ENCODE results near the gene TMEM119. TPM values are rescaled to one million over a fixed set of nuclear protein-coding genes. Genes with fewer than 3 reads are reported as not detected.

The TMEM119 gene
- total and polyA plus RNA-seq, 2 of the 8 experiments (the other 6 are each of a cell fraction or from before 2014, with no cell fraction given), result 0.35 to 0.61 TPM

DNA sequence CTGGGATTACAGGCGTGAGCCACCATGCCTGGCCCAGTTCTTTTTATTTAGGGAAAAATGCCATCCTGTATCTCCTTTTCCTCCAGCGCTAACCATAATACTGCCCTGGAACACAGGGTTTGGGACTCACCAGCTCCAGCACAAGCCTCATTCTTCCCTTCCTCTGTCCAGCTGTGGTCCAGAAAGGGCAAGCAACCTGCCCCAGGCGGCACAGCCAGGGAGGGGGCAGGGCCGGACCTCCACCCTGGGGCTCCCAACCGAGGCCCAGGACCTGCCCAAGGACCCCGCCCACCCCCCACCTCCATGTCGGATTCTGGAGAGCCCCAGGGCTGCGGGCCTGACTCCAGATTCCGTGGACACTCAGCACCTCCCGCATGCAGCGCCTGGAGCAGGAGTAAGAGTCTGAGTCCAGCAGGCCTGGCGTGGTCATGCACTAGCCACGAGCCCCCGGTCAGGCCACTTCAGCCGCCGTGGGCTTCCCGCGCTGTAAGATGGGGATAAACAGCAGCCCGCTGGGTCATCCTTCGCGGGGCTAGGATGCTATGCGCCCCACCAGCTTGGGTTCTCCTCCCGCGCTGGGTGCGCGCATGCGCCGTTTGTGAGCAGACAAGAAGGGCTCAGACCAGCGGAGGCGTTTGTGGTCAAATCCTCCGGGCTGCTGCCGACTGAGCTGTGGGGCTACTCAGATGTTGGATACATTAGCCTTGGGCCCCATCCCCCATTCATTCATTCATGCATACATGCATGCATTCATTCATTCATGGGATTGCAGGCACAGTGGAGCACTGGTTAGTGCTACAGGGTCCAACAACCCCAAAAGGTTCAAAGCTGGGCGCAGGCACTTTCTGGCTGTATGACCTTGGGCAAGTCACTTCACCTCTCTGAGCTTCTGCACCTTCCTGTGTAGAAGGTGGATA lies 16.3 kb downstream of the TMEM119 start (continued):
- TF ChIP-seq, protein P1, sequence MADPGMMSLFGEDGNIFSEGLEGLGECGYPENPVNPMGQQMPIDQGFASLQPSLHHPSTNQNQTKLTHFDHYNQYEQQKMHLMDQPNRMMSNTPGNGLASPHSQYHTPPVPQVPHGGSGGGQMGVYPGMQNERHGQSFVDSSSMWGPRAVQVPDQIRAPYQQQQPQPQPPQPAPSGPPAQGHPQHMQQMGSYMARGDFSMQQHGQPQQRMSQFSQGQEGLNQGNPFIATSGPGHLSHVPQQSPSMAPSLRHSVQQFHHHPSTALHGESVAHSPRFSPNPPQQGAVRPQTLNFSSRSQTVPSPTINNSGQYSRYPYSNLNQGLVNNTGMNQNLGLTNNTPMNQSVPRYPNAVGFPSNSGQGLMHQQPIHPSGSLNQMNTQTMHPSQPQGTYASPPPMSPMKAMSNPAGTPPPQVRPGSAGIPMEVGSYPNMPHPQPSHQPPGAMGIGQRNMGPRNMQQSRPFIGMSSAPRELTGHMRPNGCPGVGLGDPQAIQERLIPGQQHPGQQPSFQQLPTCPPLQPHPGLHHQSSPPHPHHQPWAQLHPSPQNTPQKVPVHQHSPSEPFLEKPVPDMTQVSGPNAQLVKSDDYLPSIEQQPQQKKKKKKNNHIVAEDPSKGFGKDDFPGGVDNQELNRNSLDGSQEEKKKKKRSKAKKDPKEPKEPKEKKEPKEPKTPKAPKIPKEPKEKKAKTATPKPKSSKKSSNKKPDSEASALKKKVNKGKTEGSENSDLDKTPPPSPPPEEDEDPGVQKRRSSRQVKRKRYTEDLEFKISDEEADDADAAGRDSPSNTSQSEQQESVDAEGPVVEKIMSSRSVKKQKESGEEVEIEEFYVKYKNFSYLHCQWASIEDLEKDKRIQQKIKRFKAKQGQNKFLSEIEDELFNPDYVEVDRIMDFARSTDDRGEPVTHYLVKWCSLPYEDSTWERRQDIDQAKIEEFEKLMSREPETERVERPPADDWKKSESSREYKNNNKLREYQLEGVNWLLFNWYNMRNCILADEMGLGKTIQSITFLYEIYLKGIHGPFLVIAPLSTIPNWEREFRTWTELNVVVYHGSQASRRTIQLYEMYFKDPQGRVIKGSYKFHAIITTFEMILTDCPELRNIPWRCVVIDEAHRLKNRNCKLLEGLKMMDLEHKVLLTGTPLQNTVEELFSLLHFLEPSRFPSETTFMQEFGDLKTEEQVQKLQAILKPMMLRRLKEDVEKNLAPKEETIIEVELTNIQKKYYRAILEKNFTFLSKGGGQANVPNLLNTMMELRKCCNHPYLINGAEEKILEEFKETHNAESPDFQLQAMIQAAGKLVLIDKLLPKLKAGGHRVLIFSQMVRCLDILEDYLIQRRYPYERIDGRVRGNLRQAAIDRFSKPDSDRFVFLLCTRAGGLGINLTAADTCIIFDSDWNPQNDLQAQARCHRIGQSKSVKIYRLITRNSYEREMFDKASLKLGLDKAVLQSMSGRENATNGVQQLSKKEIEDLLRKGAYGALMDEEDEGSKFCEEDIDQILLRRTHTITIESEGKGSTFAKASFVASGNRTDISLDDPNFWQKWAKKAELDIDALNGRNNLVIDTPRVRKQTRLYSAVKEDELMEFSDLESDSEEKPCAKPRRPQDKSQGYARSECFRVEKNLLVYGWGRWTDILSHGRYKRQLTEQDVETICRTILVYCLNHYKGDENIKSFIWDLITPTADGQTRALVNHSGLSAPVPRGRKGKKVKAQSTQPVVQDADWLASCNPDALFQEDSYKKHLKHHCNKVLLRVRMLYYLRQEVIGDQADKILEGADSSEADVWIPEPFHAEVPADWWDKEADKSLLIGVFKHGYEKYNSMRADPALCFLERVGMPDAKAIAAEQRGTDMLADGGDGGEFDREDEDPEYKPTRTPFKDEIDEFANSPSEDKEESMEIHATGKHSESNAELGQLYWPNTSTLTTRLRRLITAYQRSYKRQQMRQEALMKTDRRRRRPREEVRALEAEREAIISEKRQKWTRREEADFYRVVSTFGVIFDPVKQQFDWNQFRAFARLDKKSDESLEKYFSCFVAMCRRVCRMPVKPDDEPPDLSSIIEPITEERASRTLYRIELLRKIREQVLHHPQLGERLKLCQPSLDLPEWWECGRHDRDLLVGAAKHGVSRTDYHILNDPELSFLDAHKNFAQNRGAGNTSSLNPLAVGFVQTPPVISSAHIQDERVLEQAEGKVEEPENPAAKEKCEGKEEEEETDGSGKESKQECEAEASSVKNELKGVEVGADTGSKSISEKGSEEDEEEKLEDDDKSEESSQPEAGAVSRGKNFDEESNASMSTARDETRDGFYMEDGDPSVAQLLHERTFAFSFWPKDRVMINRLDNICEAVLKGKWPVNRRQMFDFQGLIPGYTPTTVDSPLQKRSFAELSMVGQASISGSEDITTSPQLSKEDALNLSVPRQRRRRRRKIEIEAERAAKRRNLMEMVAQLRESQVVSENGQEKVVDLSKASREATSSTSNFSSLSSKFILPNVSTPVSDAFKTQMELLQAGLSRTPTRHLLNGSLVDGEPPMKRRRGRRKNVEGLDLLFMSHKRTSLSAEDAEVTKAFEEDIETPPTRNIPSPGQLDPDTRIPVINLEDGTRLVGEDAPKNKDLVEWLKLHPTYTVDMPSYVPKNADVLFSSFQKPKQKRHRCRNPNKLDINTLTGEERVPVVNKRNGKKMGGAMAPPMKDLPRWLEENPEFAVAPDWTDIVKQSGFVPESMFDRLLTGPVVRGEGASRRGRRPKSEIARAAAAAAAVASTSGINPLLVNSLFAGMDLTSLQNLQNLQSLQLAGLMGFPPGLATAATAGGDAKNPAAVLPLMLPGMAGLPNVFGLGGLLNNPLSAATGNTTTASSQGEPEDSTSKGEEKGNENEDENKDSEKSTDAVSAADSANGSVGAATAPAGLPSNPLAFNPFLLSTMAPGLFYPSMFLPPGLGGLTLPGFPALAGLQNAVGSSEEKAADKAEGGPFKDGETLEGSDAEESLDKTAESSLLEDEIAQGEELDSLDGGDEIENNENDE (IDR thresholded peaks at IDR 0.05; ENCODE audit: insufficient replicate concordance, low read length), result no peak
- no peak for TF ChIP-seq SIX5 (IDR thresholded peaks at IDR 0.05; ENCODE audit: low read depth, low read length)
- TF ChIP-seq SRF (IDR thresholded peaks at IDR 0.05; ENCODE audit: low read depth, low read length), result no peak
